H1 (cell line): ENCODE results near the gene NAPG. TPM values are rescaled to one million over a fixed set of nuclear protein-coding genes. Genes with fewer than 3 reads are reported as not detected.

Source experiments
- CBX5 ChIP-seq: fragments of 300-800, 300-1000 bp; sonication (generic); IDR thresholded peaks from 2 replicates; pipeline ENCODE4 v1.7.1; 2016; ENCODE audit warnings: antibody characterized with exemption, low read length, low read depth
- CHD1 ChIP-seq: IDR thresholded peaks from 2 replicates; pipeline ENCODE4 v1.6.1; 2012; ENCODE audit warnings: low read depth, low read length, improper control_type of control experiment
- CHD2 ChIP-seq: IDR thresholded peaks from 2 replicates; pipeline ENCODE4 v1.6.1; 2012; ENCODE audit warnings: low read length, improper control_type of control experiment
- PHF8 ChIP-seq: fragments of 200-600 bp; sonication (generic); conservative IDR thresholded peaks from 2 replicates; pipeline ENCODE4 v1.7.1; 2012; ENCODE audit warnings: low read depth, mild to moderate bottlenecking, inconsistent platforms, low read length, moderate library complexity
- RXRA ChIP-seq: IDR thresholded peaks from 2 replicates; pipeline ENCODE4 v1.6.1; 2011; ENCODE audit warnings: low read depth, mild to moderate bottlenecking, low read length, moderate library complexity; ENCODE audit not compliant: insufficient read depth
- SAP30 ChIP-seq: fragments of 300-600 bp; sonication (generic); IDR thresholded peaks from 2 replicates; pipeline ENCODE4 v1.7.1; 2012; ENCODE audit warnings: low read length, moderate library complexity, mild to moderate bottlenecking, inconsistent platforms; ENCODE audit not compliant: insufficient read depth, insufficient replicate concordance
- TCF12 ChIP-seq: IDR thresholded peaks from 2 replicates; pipeline ENCODE4 v1.6.1; 2011; ENCODE audit warnings: low read depth, mild to moderate bottlenecking, low read length
- polyA plus RNA-seq, 7 experiments: library from polyadenylated mRNA; depleted of rRNA in 3 of 7; stranded (reverse) in 5 of 7; unstranded in 2 of 7; fragments of >200 nt in 5 of 7; fragments of 200-250 nt in 2 of 7; gene quantifications; 1 replicate in 5 of 7; 2 replicates in 1 of 7; 4 replicates in 1 of 7; pipeline versions ENCODE4 v1.2.1 to v1.2.3, GENCODE V29; 2011 to 2013; ENCODE audit warnings: missing spikeins in 2 of 7, mixed read lengths in 2 of 7
- total RNA-seq: library from RNA; stranded (reverse); fragmentation: NEBNext Ultra II Directional; extraction: Animal tissue kit (Norgen Biotek cat#: 25700); gene quantifications from 2 replicates; pipeline ENCODE4 v1.2.1, GENCODE V29; 2021

Gene NAPG
- total and polyA plus RNA-seq, 2 of the 8 experiments (the other 6 are each of a cell fraction or from before 2014, with no cell fraction given), result 8.0 to 23.5 TPM

DNA sequence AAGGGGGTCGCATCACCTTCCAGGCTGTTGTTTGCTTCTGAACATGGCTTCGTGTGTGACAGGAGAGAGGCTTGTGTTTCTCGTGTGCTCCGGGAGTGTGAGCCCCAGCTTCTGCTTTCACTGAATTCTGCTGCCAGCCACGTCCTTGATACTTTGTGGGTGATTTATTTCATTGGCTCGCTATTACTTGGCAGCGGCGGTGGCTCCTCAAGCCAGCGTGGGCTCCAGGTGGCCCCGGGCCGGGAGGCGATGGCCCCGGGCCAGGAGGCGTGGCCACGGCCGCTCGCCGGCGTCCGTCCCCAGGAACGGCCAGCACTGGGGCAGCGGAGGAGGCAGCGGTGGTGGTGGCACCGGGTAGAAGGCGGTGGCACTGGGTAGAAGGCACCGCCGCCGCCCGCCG is 63.1 kb downstream of the NAPG start (continued):
- TF ChIP-seq PHF8 (no peak), RXRA (no peak), CHD1 (no peak), TCF12 (no peak), CHD2 (no peak), SAP30 (no peak), CBX5 (no peak)
